ENCODE data around the gene TSPAN5.

DNA sequence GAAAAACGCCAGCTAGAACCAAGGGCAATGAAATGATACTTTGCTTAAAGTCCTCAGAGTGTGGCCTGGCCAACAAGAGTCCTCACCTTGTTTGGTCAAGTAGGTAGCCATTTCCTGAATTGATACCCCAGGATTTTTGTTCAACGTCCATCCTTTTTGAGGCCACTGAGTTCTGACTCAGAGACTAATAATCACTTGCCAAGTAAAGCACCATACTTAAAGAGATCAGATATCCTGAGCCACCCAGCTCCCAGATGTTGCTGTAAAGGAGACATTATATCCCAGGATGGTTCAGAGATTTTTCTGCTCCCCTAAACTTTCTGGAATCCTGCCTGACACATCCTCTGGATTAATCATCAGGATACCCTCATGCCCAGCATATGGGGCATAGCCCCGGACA, 206.3 kb downstream of the TSPAN5 start:
- TF ChIP-seq, protein P1, sequence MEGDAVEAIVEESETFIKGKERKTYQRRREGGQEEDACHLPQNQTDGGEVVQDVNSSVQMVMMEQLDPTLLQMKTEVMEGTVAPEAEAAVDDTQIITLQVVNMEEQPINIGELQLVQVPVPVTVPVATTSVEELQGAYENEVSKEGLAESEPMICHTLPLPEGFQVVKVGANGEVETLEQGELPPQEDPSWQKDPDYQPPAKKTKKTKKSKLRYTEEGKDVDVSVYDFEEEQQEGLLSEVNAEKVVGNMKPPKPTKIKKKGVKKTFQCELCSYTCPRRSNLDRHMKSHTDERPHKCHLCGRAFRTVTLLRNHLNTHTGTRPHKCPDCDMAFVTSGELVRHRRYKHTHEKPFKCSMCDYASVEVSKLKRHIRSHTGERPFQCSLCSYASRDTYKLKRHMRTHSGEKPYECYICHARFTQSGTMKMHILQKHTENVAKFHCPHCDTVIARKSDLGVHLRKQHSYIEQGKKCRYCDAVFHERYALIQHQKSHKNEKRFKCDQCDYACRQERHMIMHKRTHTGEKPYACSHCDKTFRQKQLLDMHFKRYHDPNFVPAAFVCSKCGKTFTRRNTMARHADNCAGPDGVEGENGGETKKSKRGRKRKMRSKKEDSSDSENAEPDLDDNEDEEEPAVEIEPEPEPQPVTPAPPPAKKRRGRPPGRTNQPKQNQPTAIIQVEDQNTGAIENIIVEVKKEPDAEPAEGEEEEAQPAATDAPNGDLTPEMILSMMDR (IDR thresholded peaks at IDR 0.05): no peak
- no peak for TF ChIP-seq POLR2A (IDR thresholded peaks at IDR 0.05)
